Fibroblast of skin of abdomen (primary cell): Measurements from ENCODE around the gene ABCA10.

Experiments used
- DNase-seq: peaks from one replicate; pipeline ENCODE4 v3.0.0-alpha.2; 2013

ABCA10 gene

DNA sequence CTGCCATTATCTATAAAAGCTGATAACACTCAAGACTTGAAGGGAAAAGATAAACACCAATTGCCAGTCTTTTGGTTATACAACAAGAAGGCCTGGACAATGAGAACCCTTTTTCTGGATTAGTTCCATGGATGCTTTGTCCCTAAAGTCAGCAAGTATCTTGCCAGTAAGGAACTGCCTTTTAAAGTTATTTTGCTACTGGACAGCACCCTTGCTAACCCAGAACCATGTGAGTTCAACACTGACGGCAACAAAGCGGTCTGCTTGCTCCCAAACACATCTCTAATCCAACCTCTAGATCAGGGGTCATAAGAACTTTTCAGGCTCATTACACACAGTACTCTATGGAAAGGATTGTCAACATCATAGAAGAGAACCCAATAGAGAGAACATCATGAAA, 61.7 kb downstream of the ABCA10 start:
- no peak for DNase-seq

- DNase-seq = no peak
Measured at GRCh38 chr17:69164206-69164605, 64.4 kb downstream of the ABCA10 start.

GRCh38 chr17:69159418-69159817, 69.2 kb downstream of the ABCA10 start:
- no peak for DNase-seq

DNA sequence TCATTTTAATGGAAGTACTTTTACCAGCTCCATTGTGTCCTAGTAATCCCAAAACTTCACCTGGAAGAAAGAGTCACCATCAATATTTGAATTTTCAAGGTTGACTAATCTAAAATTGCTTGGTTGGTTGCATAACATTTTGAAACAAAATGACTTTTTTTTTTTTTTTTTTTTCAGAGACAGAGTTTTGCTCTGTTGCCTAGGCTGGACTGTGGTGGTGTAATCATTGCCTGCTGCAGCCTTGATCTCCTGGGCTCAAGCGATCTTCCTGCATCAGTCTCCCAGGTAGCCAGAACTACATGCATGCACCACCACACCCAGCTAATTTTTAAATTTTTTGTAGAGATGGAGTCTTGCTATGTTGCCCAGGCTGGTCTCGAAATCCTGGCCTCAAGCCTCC, 74.4 kb downstream of the ABCA10 start:
- no peak for DNase-seq

GRCh38 chr17:69150333-69150732, 78.3 kb downstream of the ABCA10 start:
- DNase-seq = no peak

- DNase-seq = no peak
Measured at GRCh38 chr17:69147460-69147859, 81.2 kb downstream of the ABCA10 start.

GRCh38 chr17:69144331-69145255, 84.0 kb downstream of the ABCA10 start:
- DNase-seq = no peak

GRCh38 chr17:69143683-69144231, 84.9 kb downstream of the ABCA10 start:
- DNase-seq = no peak

- DNase-seq = no peak
Measured at GRCh38 chr17:69143151-69143550, 85.5 kb downstream of the ABCA10 start.

GRCh38 chr17:69142175-69142802, 86.3 kb downstream of the ABCA10 start:
- peak; percentile 81 for DNase-seq

GRCh38 chr17:69141431-69142174, 87.0 kb downstream of the ABCA10 start, which contains the start of gene ABCA6:
Gene ABCA6 (minus strand): TSS chr17:69141895. CDS start chr17:69140703, 1,192 bp downstream.
- DNase-seq = peak; percentile 17

DNA sequence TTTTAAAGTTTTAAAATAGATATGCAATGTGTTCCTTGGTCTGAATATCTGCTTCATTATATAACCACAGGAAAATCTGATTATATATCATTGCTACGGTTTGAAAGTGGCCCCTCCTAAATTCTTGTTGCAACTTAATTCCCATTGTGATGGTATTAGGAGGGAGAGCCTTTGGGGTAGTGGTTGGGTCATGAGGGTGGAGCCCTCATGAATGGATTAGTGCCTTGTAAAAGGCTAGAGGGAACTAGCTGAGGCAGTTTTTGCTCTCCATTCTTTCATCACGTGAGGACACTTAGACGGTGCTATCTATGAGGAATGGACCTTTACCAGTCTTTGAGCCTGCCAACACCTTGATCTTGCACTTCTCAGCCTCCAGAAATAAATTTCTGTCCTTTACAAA, 94.5 kb downstream of the ABCA10 start:
- DNase-seq = no peak

DNA sequence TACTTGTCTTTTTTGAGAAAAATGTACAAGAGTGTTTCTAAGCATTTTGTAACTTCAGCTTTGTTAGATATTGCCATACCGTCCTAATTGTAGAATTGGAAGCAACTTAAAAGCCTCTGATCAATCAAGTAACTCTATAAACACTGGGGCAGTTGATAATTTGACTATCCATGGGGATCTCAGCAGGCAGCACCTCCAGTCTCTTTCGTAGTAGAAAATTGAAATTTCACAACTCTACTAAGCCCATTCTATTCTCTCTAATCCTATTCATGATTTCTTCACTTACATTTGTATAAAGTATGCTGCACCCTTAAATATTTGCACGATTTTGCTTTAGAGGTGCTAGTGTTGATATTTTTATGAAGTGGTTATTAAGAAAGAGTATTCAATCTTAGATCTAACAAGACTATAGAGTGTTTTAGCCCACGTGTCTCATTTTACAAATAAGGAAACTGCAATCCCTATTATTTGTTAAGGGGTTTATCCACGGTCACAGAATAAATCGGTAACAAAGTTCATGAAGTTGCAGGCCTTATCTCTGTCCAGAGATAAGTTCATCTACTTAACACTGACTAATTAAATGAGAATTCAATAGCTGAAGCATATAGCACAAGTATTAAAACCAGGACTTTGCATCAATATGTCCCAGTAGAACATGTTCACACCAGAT, 97.9 kb downstream of the ABCA10 start:
- no peak for DNase-seq

GRCh38 chr17:69123626-69124025, 105.0 kb downstream of the ABCA10 start:
- DNase-seq = no peak

DNA sequence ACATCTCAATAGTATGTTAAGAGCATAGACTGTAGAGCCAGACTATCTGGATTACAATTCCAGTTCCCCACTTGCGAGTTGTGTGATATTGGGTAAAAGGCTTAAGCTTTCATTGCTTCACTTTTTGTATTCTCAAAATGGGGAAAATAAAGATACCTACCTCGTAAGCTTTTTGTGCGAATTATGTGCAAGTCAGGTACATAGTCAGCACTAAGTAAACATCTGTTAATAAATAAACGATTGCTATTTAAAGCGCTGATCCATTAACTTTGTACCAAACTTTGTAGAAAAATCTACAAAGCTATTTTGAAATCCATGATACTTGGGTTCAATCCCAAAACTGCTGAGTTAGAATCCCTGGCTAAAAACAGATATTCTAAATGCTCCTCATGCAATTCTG, 106.6 kb downstream of the ABCA10 start:
- DNase-seq = no peak

- DNase-seq = no peak
Measured at GRCh38 chr17:69117855-69118784, 110.5 kb downstream of the ABCA10 start.

- DNase-seq = no peak
Measured at GRCh38 chr17:69111794-69112193, 116.8 kb downstream of the ABCA10 start.

DNA sequence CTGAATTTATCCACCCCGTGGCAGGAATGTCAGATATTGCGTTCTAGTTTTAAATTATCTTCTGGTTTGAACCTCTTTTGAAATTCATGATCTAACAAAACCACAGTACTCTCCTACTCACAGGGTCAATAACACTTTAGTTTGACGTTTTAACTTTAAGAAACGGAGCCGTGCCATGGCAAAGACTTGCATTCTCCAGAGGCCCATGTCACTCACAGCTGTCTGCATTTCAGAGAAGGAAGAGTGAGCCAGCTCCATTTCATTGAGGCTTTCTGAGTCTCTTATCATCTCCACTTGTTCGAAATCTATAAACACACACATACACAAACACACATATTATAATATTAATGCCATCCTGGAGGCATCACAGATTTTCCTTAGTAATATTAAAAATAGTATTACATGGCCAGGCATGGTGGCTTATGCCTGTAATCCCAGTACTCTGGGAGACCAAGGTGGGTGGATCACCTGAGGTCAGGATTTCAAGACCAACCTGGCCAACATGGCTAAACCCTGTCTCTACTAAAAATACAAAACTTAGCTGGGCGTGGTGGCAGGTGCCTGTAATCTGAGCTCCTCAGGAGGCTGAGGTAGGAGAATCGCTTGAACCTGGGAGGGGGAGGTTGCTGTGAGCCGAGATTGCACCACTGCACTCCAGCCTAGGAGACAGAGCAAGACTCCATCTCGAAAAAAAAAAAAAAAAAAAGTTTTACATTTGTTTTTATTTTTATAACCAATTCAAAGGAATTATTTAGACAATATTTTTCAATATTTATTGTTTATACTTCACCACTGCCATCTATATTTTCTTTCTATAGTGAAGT, 122.5 kb downstream of the ABCA10 start:
- no peak for DNase-seq

- no peak for DNase-seq
Measured at GRCh38 chr17:69103557-69104233, 124.9 kb downstream of the ABCA10 start.

DNA sequence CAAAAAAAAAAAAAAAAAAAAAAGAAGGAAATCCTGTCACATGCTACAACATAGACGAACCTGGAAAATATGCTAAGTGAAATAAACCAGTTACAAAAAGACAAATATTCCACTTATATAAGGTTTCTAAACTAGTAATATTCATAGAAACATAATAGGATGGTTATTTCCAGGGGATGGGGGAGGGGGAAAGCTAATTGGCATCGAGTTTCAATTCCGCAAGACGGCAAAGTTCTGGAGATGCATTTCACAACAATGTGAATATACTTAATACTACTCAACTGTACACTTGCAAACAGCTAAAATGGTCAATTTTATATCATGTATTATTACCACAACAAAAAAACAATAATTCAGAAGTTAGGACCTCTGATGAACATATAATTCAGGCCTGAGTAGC, 130.0 kb downstream of the ABCA10 start:
- no peak for DNase-seq
